Fibroblast of peridontal ligament (primary cell): ENCODE data around the gene GNB1L.
A peak's percentile ranks its signal among the peaks of the same experiment; 100 is the strongest.

Experiments
- DNase-seq: peaks from one replicate; pipeline ENCODE4 v3.0.0-alpha.2; 2010; ENCODE audit errors: extremely low read depth

Gene GNB1L

DNA sequence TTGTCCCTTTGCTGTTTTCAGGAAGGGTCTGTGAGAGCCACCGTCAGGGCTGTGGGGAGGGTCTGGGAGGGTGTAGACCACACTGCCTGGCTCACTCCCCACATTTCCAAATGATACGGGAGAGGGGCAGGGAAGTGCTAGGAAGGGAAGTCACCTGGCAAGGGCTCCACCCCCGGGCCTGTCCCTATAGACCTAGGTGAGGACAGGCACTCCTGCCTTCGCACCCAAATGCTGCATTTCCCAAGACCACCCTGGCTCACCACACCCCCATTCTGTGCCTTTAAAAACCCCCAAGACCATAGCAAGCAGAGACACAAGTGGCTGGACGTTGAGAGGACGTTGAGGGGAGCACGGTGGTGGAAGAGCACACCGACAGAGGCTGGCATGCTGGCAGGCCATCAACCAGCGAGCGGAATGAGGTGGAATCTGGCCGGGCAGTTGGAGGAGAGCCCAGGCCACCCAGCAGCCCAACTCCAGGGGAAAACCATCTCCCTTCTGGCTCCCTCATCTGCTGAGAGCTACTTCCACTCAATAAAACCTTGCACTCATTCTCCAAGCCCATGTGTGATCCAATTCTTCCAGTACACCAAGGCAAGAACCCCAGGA lies 45.7 kb downstream of the GNB1L start:
- no peak for DNase-seq

GRCh38 chr22:19807914-19808872 lies 46.5 kb downstream of the GNB1L start:
- no peak for DNase-seq

DNA sequence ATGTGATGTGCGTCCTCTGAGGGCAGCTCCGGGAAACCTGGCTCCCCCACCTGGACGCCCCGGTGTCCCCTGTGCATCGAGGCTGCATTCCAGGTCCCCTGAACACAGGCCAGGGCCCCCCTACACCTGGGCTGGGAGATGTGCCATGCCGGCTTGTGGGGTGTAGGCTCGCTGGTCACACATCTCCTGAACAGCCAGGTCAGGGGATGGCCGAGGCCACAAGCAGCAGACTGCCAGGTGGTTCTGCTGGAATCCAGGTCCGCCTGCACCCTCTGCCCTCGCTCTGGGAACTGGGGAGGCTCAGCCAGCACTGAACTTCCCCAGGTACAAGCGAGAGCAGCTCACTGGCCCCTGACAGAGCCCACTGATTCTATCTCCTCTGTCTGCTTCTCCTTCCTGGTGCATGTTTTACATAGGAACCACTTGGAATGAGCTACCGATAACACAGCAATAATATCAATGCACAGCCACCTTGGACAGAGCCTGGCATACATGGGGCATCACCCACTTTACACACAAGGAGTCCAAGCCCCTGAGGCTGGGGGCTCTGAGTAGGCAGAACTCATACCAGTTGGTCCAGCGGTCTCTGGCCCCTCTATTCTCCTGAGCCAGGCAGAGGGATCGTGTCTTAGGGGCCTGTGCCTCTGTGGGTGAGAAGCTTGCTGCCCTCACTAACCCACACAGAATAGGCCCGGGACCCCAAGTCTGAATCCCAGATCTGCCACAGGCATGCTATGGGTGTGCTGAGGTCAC lies 47.3 kb downstream of the GNB1L start:
- DNase-seq: no peak

- no peak for DNase-seq
Measured at GRCh38 chr22:19806213-19807160, 48.2 kb downstream of the GNB1L start.

DNA sequence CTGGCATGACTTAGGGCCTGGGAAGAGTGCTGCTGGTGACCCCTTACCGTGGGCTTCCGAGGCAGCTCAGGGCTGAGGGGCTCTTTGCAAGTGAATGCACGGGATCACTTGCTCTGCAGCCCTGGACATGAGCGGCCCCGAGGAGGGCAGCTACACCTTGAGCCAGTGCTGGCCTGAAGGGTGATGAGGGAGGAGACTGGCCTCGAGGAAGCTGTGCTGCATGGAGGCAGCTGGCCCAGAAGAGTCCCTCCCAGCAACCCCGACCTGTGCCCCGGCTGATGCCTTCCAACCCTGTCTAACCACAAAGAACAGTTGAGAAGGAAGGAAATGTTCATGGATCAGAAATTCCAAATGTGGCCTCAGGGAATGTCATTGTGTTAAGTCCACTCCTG lies 48.9 kb downstream of the GNB1L start:
- no peak for DNase-seq

GRCh38 chr22:19803736-19804267 lies 50.9 kb downstream of the GNB1L start:
- no peak for DNase-seq

GRCh38 chr22:19802894-19803735 lies 51.6 kb downstream of the GNB1L start:
- no peak for DNase-seq

GRCh38 chr22:19802001-19802893 lies 52.4 kb downstream of the GNB1L start:
- DNase-seq: no peak

- DNase-seq: no peak
Measured at GRCh38 chr22:19801340-19802000, 53.2 kb downstream of the GNB1L start.

DNA sequence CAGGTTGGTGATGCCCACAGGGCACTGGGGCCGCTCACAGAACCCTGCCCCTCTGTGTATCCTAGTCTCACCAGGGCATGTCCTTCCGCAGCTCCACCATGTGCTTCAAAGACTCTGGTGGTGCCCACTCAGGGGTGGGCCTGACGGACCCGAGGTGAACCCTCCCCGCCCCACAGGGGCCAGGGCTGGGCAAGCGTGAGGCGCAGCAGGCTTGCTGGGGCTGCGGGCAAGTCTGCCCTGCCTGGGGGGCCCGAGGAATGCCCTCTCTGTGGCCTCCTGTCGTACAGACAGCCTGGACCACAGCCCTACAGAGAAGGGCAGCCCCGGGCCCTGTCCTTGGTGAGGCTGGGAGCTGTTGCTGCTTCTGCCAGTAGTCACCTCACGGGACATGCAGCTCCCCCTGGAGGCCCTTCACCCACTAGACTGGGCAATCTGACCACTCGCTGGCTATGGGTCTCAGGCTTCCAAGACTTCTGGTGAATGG lies 53.9 kb downstream of the GNB1L start:
- no peak for DNase-seq

GRCh38 chr22:19800306-19800705 lies 54.4 kb downstream of the GNB1L start:
- DNase-seq: no peak

DNA sequence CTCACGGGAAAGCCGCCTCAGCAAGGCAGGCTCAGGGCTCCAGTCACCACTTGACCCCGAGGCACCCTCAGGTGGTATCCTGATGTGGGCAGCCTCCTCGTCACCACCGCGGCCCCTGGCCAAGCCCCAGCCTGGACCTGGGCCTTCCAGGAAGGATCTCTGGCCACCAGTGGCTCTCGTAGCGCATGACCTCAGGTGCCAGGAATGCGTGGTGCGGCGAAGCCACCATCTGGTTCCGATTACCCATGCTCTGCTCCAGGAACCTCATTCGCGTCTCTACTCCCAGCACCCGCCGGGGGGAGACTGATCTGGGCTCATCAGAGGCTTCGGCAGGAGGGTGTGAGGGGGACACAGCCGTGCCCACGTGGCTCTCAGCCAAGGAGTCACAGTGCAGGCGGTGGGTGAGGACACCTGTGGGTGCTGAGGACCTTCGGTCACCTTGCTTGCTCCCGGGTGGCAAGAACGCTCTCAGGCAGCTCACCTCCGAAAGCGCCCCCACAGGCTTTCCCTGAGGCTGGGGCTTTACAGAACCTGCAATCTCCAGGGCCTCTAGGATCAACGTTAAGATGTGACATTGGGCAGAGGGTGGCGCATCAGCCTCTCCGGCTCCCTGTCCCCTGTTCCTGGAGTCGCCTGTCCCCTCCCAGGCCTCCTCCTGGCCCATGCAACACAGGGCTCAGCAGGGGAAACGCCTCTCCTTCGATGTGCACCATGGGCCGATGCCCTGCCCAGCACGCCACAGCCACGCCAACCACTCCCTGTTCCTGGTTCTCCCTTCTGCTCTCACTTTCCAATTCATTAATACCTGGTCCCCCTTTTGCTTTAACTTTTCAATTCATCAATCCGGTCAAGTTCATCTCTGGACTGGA lies 55.1 kb downstream of the GNB1L start:
- peak; percentile 96 for DNase-seq

DNA sequence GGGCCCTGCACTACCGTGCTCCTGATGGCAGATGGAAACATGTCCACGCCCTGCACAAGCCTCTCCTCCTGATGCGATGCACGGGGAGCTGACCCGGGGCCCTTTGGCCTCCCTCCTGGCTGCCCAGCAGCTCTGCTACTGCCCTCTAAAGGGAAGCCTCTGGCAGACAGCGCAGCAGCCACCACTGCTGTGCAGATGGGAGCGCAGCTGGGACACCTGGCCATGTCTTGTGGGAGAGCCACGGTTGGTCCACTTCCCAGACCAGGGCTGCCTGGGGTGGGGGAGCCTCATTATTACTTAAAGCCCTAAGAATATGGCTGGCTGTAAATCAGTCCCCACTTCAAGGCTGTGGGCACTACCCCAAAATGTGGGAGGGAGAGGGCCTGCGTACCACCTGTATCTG lies 55.8 kb downstream of the GNB1L start:
- no peak for DNase-seq

DNA sequence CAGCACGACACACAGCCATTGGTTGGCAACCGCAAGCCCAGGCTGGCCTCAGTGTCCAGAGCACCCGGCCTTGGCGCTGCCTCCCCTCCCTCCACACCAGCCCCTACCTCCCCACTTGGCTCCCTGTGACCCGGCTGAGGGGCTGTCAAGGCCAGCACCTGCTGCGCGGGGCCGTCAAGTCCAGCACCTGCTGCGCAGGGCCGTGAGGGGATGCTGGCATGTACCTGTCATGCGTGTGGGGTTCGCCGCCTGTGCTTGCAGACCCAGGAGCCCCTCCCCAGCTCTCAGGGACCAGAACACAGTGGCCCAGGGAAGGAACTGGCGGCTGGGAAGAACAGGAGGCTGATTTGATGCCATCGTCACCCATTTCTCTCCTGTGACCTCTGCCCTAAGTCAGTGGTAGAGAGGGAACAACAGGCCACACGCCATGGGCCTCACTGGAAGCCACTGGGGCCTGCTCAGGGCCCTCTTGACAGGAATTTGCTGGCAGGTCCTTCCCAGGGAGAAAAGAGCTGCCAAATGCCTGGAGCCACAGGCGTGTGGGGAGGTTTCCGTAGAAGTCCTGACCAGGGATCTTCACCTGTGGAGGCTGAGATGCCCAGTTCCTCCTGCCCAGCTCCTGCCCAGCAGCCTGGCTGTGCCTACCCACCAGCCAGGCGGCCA lies 56.5 kb downstream of the GNB1L start:
- DNase-seq: no peak

- DNase-seq: no peak
Measured at GRCh38 chr22:19797086-19798002, 57.3 kb downstream of the GNB1L start.

DNA sequence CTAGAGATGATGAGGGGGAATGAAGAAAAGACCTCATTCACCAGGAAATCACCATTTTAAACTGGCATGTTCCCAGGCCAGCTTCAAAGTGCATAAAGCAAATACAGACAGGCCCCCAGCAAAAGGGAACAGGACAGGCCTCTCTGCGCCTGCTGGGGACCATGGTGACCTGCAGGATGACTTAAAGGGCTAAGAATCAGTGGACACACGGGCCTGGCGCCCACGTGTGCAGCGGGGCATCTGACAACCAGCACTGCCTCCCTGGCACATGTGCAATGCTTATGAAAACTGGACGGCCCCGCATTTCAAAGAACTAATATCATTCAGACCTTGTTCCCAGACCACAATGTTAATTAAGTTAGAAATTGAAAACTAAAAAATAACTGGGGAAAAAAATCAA lies 58.5 kb downstream of the GNB1L start:
- DNase-seq: no peak
